Measurements from ENCODE around the gene VOPP1.

DNA sequence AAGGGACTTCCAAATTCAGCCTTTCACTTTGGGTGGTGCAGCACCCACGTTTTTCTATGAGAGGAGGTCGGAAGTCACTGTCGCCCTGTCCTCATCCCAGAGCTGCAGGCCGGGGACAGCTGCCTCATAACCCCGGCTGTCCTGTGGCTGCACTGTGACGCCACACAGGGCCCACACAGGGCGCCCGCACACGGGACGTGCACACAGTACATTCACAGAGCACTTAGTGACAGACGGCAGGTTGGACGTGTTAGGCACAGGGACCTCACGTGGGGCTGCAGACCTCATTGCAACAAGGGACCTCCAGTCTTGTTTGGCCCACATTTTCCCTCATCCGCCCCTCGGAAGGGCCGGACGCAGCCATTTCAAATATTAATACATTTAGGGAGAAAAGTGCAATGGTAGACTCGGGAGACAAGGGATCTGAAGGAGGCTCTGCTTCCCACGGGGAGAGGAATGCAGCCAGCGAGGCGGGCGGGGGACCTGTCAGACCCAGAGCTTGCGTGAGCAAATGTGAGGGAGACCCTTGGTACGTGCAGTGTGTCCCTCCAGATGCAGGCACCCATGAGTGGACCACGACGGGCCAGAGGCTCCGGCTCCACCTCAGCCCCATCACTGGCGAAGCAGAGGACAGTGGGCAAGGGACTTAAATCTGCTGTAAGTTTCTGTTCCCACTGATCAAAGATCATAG lies 86.7 kb downstream of the VOPP1 start:
- TF ChIP-seq, protein P1, sequence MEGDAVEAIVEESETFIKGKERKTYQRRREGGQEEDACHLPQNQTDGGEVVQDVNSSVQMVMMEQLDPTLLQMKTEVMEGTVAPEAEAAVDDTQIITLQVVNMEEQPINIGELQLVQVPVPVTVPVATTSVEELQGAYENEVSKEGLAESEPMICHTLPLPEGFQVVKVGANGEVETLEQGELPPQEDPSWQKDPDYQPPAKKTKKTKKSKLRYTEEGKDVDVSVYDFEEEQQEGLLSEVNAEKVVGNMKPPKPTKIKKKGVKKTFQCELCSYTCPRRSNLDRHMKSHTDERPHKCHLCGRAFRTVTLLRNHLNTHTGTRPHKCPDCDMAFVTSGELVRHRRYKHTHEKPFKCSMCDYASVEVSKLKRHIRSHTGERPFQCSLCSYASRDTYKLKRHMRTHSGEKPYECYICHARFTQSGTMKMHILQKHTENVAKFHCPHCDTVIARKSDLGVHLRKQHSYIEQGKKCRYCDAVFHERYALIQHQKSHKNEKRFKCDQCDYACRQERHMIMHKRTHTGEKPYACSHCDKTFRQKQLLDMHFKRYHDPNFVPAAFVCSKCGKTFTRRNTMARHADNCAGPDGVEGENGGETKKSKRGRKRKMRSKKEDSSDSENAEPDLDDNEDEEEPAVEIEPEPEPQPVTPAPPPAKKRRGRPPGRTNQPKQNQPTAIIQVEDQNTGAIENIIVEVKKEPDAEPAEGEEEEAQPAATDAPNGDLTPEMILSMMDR (IDR thresholded peaks at IDR 0.05), result no peak
- TF ChIP-seq ZFX (IDR thresholded peaks at IDR 0.05; ENCODE audit: borderline replicate concordance), result no peak

All from 22Rv1 (cell line).